Left kidney (tissue), 2 donors: ENCODE results near the gene SERGEF. TPM values are rescaled to one million over a fixed set of nuclear protein-coding genes. Genes with fewer than 3 reads are reported as not detected.
A peak's percentile ranks its signal among the peaks of the same experiment; 100 is the strongest.

Source experiments
- DNase-seq: peaks from one replicate; pipeline ENCODE4 v3.0.0-alpha.2; 2013
- polyA plus RNA-seq: library from polyadenylated mRNA; unstranded; fragments of 120-200 nt; gene quantifications from one replicate; pipeline ENCODE4 v1.2.1, GENCODE V29; 2013; ENCODE audit not compliant: insufficient read length

The SERGEF gene
- polyA plus RNA-seq, 1 donor = 18.1 TPM

GRCh38 chr11:17861036-17861755, 151.7 kb downstream of the SERGEF start:
- no peak for DNase-seq

DNA sequence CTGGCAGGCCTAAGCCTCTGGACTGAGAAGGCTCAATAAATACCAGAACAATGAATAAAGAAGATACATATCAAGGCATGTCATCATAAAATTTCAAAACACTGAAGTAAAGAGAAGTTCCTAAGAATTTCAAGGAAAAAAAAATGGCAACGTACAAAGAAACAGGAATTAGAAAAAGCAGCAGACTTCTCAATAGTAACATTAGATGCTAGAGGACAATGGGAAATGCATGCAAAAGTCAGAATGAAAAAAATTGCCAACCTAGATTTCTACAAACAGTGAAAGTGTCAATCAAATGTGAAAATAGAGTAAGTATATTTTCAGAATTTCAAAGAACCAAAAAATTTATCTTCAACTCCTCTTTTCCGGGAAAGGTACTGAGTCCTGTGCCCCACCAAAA, 153.3 kb downstream of the SERGEF start:
- DNase-seq = no peak

DNA sequence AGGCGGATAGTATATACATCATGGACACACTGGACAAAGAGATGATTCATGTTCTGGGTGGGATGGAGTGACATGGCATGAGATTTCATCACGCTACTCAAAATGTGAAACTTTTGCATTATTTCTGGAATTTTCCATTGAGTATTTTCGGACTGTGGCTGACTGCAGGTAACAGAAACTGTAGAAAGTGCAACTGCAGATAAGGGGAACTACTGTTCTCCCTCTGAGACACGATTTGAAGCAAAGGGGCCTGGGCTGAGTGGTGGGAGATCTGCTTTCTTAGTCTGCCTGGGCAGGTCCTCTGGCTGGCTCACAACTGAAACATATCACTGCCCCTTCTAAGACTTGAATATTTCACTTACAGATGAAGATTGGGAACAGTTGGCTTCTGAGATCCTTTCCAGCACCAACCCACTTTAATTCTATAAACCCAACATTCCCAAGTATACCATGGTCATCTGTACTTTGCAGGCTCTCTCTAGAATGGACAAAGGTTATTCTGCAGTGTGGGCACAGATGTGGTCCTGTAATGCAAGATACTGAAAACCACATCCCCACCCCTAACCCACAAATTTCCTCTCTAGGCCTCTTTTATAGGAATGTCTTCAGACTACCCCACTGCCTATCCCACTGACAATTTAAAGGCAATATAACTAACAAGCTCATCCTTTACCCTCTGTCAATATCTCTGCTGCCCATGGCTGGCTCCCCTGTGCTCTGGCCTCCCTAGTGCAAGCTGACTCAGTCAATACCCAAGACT, 157.1 kb downstream of the SERGEF start:
- DNase-seq = no peak

DNA sequence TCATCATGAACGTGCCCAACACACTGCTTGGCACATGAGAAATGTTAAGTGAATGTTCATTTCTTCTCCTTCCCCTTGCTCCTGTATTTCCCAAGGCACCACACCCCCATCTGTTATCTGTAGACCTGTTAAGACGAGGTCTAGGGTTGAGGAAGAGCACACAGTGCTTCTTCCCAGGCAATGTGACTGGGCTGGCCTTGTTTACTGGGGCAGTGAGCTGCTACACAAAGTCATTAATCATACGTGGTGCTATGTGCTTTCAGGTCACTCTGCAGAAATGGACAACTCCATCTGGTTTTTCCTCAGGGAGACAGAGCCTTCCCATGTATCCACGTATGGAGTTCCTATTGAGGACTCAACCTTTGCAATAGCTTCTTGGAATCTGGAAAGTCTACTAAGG, 159.6 kb downstream of the SERGEF start:
- no peak for DNase-seq

GRCh38 chr11:17852246-17852645, 160.6 kb downstream of the SERGEF start:
- DNase-seq = no peak

DNA sequence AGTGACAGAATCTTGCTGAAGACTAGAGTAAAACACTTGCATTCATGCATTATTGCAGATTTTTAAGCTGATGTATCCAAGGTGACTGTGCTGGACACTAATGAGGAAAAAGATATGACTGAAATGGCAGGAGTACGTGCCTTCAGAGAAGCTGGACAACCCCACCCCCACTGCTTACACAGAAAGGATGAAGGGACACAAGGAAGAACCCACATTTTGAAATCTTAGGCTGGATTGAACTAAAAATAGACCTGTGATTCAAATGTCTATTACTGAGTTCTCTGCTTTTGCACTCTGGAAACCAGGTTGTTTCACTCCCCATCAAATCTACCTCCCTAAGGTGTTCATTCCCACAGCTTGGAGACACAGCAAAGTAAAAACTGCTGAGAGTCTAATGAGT, 161.2 kb downstream of the SERGEF start:
- DNase-seq = no peak

DNA sequence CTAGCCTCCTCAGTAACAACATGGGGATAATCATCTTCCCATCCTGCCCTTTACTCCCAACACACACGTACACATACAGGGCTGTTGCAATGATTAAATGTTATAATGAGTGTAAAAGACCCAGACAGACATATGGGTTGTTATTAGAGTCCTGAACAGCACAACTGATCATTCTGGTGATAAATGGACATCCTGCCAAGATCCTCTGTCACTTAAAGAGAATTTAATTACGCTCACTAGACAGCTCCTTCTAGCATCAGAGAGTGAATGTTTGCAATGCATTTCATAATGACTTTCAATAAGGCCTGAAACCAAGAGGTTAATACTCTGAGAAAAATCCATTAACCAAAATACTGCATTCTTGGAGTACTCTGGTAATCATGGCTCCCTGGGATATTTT, 162.5 kb downstream of the SERGEF start:
- DNase-seq = no peak

DNA sequence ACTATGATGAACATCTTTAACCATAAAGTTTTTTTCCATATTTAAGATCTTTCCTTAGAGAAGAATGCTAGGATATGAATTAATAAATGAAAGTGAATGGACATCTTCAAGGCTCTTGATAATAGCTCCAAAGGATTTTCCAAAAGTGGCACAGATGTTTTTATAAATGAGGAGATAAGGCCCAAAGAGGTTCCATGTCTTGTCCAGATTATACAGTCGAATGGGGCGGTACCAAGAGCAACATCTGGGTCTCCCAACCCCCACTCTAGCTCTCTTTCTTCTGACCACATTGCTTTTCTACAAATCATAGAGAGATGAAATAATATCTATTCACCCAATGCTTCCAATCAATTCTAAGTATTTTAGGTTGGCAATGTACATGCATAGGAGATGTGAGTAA, 164.1 kb downstream of the SERGEF start:
- DNase-seq = no peak

DNA sequence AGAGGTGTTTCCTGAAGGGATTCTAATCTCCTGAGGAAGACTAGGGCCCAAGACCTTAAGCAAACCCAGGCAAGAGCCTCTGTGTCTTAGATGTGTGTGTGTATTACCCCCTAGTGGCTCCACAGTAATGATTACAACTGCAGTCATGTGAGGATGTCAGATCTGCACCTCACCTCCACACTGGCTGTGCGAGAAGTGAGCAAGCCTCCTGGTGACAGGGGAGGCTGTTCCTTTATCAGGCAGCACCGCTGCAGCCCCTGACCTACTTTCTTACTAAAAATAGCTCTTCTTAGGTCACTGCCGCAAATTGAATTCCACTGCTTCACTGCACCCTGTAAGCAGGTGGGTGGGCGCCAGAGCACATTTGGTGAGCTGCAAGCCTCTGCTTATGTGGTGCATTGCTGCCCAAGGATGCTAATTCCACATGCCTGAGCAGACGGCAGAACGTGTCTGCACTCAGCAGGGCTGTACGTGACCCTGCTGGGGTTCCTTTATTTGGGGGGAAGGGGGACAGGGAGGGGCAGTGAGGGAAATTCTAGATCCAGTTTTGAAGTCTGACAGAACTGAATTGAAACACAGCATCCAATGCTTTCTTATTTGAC, 165.9 kb downstream of the SERGEF start:
- peak; percentile 11 for DNase-seq

DNA sequence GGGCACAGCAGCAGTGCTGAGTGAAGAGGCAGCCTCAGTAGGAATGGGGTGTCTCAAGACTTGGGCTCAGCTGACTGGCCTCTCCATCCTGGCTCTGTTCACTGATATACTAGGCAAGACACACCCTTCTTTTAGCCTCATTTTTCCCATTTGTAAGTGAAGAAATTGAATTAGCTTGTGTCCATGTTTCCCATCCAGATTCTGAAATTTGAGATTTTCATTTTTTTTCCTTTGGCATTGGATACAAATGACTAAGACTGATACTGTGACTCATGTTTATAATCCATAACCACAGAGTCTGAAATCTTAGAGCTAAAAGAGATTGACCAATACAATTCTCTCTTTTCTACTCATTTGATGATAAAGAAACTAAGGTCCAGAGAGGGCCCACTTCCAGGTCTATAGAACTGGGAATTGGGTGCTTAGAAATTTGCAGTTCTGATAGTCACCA, 167.4 kb downstream of the SERGEF start:
- DNase-seq = no peak

DNA sequence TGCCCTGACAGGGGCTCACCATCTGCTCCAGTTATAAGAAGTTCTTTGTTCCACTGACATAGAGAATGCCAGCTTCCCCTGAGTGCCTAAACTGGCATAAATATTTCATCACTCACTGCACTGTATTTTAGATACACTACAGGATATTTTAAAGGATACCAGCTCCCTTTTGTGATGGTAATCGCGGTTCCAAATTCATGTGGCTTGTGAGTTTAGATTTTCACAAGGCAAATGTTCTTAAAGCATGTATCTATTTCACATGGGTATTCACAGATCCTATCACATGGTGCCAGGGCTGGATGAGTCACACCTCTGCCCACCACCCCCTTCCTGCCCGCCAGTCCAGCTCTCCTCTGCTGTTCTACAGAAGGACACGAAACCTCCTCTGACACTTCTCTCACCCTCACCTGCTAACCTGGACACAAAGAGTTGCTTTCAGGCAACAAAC, 172.7 kb downstream of the SERGEF start:
- no peak for DNase-seq

DNA sequence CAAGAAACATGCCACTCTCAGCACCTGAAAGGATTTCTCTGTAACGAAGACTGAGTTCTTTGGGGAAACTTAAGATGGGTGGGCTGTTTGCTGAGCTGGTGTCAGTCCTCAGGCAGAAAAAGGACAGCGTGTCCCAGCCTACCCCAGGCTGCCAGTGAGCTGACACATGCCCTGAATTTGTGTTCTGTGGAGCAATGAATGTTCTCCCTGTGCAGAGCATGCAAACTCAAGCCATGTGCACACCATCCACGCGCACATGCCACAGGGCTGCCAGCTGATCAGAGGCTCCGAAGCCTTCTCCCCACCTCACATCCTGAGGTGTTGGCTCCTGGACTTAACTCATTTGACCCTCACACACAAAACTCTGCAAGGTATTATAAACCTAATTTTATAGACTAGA, 173.4 kb downstream of the SERGEF start:
- DNase-seq = no peak

GRCh38 chr11:17838102-17838501, 174.7 kb downstream of the SERGEF start:
- DNase-seq = no peak

DNA sequence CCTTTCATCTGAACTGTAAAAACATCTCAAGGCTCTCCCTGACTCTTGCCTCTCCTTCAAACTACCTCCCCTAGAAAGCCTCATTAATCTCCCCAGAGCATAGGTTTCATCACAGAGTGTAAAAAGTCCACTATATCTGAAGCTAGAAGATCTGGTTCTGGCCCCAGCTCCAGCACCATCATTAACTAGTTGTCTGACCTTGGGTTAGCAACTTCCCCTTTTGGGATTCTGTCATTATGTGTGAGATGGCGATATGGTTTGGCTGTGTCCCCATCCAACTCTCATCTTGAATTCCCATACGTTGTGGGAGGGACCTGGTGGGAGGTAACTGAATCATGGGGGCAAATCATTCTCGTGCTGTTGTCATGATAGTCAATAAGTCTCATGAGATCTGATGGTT, 181.0 kb downstream of the SERGEF start:
- no peak for DNase-seq

DNA sequence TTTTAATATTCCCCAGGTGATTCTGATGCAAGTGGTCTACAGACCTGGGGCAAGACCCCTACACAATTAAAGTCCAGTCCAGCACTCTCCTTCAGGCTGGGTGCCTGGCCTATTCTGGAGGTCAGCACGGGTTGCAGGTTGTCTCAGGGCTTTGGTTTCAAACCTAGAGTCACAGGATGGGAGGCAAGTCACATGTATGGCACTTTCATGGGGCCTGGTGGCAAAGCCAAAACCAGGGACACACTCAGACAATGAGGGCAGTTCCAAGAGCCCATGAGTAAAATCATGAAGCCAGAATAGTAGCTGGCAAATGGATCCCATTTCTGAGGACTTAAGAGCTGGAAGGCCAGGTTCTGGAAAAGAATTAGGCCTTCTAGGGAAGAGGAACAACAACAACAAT, 181.6 kb downstream of the SERGEF start:
- DNase-seq = no peak

- peak; percentile 59 for DNase-seq
Measured at GRCh38 chr11:17828311-17828751, 184.5 kb downstream of the SERGEF start.

- DNase-seq = no peak
Measured at GRCh38 chr11:17827006-17827405, 185.8 kb downstream of the SERGEF start.

DNA sequence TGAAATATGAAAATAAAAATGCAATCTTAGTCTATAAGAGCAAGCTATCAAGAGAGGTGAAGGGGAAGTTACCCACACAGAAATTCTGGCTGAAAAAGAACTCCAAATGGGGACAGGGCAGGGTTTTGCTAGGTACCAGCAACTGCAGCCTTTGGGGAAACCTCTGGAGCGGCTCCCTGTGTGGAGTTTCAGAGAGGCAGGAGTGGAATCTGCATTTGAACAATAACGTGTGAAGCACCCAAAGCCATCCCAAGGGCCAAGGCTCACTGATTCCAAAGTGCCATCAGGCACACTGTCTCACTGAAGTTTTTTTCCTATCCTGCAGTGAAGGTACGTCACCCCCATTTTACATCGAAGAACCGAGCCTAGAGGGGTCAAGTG, 190.5 kb downstream of the SERGEF start:
- no peak for DNase-seq

DNA sequence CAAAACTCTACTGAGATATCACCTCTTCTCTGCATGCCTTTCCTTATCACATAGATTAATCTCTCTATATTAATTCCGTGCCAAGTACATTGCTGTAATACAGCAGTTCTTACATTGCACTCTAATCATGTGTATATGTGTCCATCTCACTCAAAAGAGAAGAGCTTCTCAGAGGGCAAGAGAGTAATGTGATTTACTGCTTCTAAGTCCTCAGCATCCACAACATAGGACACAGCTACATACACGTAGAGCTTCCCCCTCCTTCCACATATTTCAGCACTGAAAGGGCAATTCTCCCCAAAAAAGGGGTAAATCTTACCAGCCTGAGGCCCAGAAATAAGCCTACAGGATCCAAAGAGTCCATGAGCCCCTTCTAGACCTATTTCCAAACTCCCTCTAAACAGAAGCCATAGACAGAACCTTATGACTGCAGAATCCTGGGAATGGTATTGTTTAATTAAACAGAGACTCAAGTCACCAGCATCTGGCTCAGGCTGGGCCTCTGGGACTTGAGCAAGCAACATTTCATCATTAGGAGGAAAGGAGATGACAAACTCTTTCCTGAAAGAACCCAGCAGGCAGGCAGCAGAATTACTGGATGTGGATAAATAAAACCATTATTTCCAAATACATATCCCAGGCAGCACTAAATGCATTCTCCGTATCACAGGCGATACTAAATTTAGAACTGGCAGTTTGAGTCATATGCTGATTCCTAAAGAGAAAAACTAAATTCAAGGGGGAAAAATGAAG, 191.0 kb downstream of the SERGEF start:
- DNase-seq = no peak

GRCh38 chr11:17816232-17816931, 196.5 kb downstream of the SERGEF start:
- DNase-seq = no peak

DNA sequence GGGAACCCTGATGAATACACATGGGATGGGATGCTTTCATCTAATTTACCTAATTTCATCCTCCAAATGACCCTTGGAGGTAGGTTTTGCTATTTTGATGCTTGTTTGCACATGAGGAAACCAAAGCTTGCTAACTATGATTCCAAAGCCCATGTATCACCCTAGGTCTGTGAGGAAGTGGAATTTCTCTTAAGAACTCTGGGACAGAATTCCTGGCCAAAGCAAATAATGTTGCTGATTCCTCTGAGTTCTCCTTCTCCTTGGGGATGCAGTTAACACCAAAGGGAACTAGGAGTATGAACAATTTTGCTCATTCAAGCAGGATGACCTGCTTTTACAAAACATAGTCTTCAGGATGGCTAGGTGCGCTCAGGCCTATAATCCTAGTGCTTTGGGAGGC, 198.3 kb downstream of the SERGEF start:
- no peak for DNase-seq
